ENCODE data around the gene STAG3. TPM values are rescaled to one million over a fixed set of nuclear protein-coding genes. Genes with fewer than 3 reads are reported as not detected.
A peak's percentile ranks its signal among the peaks of the same experiment; 100 is the strongest.

The STAG3 gene
- total and polyA plus RNA-seq, 2 of the 8 experiments (the other 6 are each of a cell fraction or from before 2014, with no cell fraction given), result 1.3 to 3.3 TPM

DNA sequence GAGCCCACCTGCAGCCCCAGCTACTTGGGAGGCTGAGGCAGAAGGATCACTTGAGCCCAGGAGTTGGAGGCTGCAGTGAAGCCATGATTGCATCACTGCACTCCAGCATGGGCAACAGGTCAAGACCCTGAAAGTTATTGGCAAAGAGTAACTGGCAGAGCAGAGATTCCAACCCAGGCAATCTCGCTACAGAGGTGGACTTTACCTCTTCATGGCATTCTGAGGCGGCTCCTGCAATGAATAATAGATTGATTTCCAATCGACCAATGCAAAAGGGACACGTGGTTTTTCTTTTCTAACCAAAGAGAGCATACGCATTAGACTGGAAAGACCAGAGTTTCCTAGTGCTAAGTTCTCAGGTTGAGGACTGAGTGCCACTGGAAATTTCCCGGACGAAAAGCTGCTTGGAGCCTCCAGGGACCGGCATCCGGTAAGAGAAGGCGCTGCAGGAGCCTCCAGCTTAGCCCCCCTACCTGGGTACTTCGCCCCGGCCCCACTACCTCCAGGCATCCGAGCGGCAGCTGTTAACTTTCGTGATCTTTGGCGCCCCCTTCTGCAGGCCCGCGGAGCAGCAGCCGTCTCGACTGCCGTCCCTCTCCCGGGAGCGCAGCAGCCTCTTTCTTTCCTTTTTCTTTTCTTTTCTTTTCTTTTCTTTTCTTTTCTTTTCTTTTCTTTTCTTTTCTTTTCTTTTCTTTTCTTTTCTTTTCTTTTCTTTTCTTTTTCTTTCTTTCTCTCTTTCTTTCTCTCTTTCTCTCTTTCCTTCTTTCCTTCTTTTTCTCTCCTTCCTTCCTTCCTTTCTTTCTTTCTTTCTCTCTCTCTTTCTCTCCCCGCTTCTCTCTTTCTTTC, 46.9 kb upstream of the STAG3 start (continued):
- no peak for TF ChIP-seq BRCA1 (IDR thresholded peaks at IDR 0.05; ENCODE audit: low read depth, low read length)
- peak; percentile 26 for TF ChIP-seq TAF7 (optimal IDR thresholded peaks at IDR 0.05; ENCODE audit: borderline replicate concordance, low read depth, low read length)
- TF ChIP-seq RAD21 (IDR thresholded peaks at IDR 0.05 in 1 of 2, conservative IDR thresholded peaks at IDR 0.05 in 1 of 2; ENCODE audit: low read depth in 2 of 2, low read length in 2 of 2), result peak; percentile 71 to 76
- peak; percentile 44; the same call in 1 of the 2 replicates for TF ChIP-seq TBP (IDR thresholded peaks at IDR 0.05; ENCODE audit: low read depth, low read length)
- TF ChIP-seq KDM5A (IDR thresholded peaks at IDR 0.05; ENCODE audit: low read length), result no peak
- no peak for TF ChIP-seq CBX5 (IDR thresholded peaks at IDR 0.05; ENCODE audit: low read depth, low read length)
- TF ChIP-seq EZH2 (IDR thresholded peaks at IDR 0.05; ENCODE audit: low read depth, low read length, severe bottlenecking), result no peak
- TF ChIP-seq RBBP5 (IDR thresholded peaks at IDR 0.05; ENCODE audit: borderline replicate concordance, low read depth, low read length), result peak; percentile 51; the same call in 1 of the 2 replicates
- 0 out of 3 replicates have a peak, but pooled peaks of 1 of the 2 experiments have one; percentile 20 for TF ChIP-seq POLR2A (IDR thresholded peaks at IDR 0.05; ENCODE audit: control extremely low read depth in 1 of 2, low read depth in 2 of 2, low read length in 2 of 2)
- TF ChIP-seq ATF2 (IDR thresholded peaks at IDR 0.05; ENCODE audit: low read length), result no peak
- TF ChIP-seq HDAC2 (IDR thresholded peaks at IDR 0.05; ENCODE audit: borderline replicate concordance in 1 of 2, low read depth in 2 of 2, low read length in 2 of 2), result no peak
- no peak for TF ChIP-seq EP300 (IDR thresholded peaks at IDR 0.05; ENCODE audit: borderline replicate concordance in 1 of 2, low read depth in 2 of 2, low read length in 2 of 2)
- TF ChIP-seq BACH1 (IDR thresholded peaks at IDR 0.05; ENCODE audit: low read length), result no peak
- no peak for TF ChIP-seq SIRT6 (IDR thresholded peaks at IDR 0.05; ENCODE audit: low read length)
- TF ChIP-seq PHF8 (conservative IDR thresholded peaks at IDR 0.05; ENCODE audit: low read depth, low read length), result no peak
- TF ChIP-seq NRF1 (IDR thresholded peaks at IDR 0.05; ENCODE audit: low read depth, low read length), result no peak
- peak; percentile 80 to 82 (median 81) for TF ChIP-seq CTCF (IDR thresholded peaks at IDR 0.05; ENCODE audit: control extremely low read depth in 1 of 3, insufficient read depth in 1 of 3, low read depth in 1 of 3, low read length in 3 of 3)

Data from H1 (cell line).